Measurements from ENCODE around the gene RIPOR3. TPM values are rescaled to one million over a fixed set of nuclear protein-coding genes. Genes with fewer than 3 reads are reported as not detected.

Gene RIPOR3
- polyA plus RNA-seq, 1 donor (not counting 4 experiments of a cell fraction or from before 2014, with no cell fraction given), result 0.10 TPM

- no peak for TF ChIP-seq CTCF (optimal IDR thresholded peaks at IDR 0.05 in 1 of 3, IDR thresholded peaks at IDR 0.05 in 1 of 3, conservative IDR thresholded peaks at IDR 0.05 in 1 of 3; ENCODE audit: extremely low read depth in 1 of 3, insufficient read depth in 2 of 3, low read length in 3 of 3)
- TF ChIP-seq EZH2 (IDR thresholded peaks at IDR 0.05; ENCODE audit: low read length), result no peak
- H3K9ac ChIP-seq (ENCODE audit: control insufficient read depth, extremely low read depth, insufficient read depth, low read length), result no peak overlapping the region
- H3K79me2 ChIP-seq (ENCODE audit: control insufficient read depth, insufficient read depth, low read length), result no peaks in the 10 kb centered on the region
- peaks cover 7% of the 10 kb centered on the region for H3K4me1 ChIP-seq (ENCODE audit: control insufficient read depth, extremely low read depth, insufficient read depth, low read length)
- H3K27me3 ChIP-seq (ENCODE audit: control insufficient read depth, extremely low read depth, insufficient read depth, low read length), result peaks cover 15% of the 10 kb centered on the region
- H4K20me1 ChIP-seq (ENCODE audit: control insufficient read depth, extremely low read depth, insufficient read depth, low read length), result no peaks in the 10 kb centered on the region
- no peak overlapping the region for H3K4me3 ChIP-seq (ENCODE audit: control insufficient read depth in 2 of 3, extremely low read depth in 1 of 3, insufficient read depth in 2 of 3, low read depth in 1 of 3, low read length in 3 of 3)
- no peaks in the 10 kb centered on the region for H3K9me3 ChIP-seq (ENCODE audit: control insufficient read depth, low read depth, low read length)
- no peaks in the 10 kb centered on the region for H3K9me1 ChIP-seq (ENCODE audit: control insufficient read depth, extremely low read depth, insufficient read depth, low read length)
- DNase-seq (ENCODE audit: low read depth, low spot score) (no peak), FAIRE-seq (no peak)
- dilution Hi-C loops (cut with MboI; ENCODE audit: extremely low pct_ligation_motif_present, low sequenced_read_pairs), result no loop called here
- H3K36me3 ChIP-seq (ENCODE audit: control insufficient read depth in 2 of 2, extremely low read depth in 1 of 2, insufficient read depth in 2 of 2, low read length in 2 of 2), result no peaks in the 10 kb centered on the region
- H3K4me2 ChIP-seq (ENCODE audit: control insufficient read depth, extremely low read depth, insufficient read depth, low read depth, low read length), result no peak overlapping the region
- H2AFZ ChIP-seq (ENCODE audit: control insufficient read depth, low read length), result no peak overlapping the region
- no peak overlapping the region for H3K27ac ChIP-seq (ENCODE audit: control insufficient read depth, insufficient read depth, low read length)
Measured at GRCh38 chr20:50635014-50635557, 56.3 kb downstream of the RIPOR3 start.

GRCh38 chr20:50634191-50634590 lies 57.2 kb downstream of the RIPOR3 start:
- Histone ChIP-seq H3K4me1 (ENCODE audit: control insufficient read depth, extremely low read depth, insufficient read depth, low read length) (peaks cover 12% of the 10 kb centered on the region), H3K9ac (ENCODE audit: control insufficient read depth, extremely low read depth, insufficient read depth, low read length) (no peak overlapping the region), H3K9me1 (ENCODE audit: control insufficient read depth, extremely low read depth, insufficient read depth, low read length) (no peaks in the 10 kb centered on the region), H3K36me3 (ENCODE audit: control insufficient read depth in 2 of 2, extremely low read depth in 1 of 2, insufficient read depth in 2 of 2, low read length in 2 of 2) (no peaks in the 10 kb centered on the region), H2AFZ (ENCODE audit: control insufficient read depth, low read length) (no peak overlapping the region), H3K27me3 (ENCODE audit: control insufficient read depth, extremely low read depth, insufficient read depth, low read length) (peaks cover 15% of the 10 kb centered on the region), H3K4me3 (ENCODE audit: control insufficient read depth in 2 of 3, extremely low read depth in 1 of 3, insufficient read depth in 2 of 3, low read depth in 1 of 3, low read length in 3 of 3) (no peak overlapping the region), H3K4me2 (ENCODE audit: control insufficient read depth, extremely low read depth, insufficient read depth, low read depth, low read length) (no peak overlapping the region), H4K20me1 (ENCODE audit: control insufficient read depth, extremely low read depth, insufficient read depth, low read length) (no peaks in the 10 kb centered on the region), H3K79me2 (ENCODE audit: control insufficient read depth, insufficient read depth, low read length) (no peaks in the 10 kb centered on the region), H3K27ac (ENCODE audit: control insufficient read depth, insufficient read depth, low read length) (no peak overlapping the region), H3K9me3 (ENCODE audit: control insufficient read depth, low read depth, low read length) (no peaks in the 10 kb centered on the region)
- dilution Hi-C loops (cut with MboI; ENCODE audit: extremely low pct_ligation_motif_present, low sequenced_read_pairs), result no loop called here
- TF ChIP-seq CTCF (optimal IDR thresholded peaks at IDR 0.05 in 1 of 3, IDR thresholded peaks at IDR 0.05 in 1 of 3, conservative IDR thresholded peaks at IDR 0.05 in 1 of 3; ENCODE audit: extremely low read depth in 1 of 3, insufficient read depth in 2 of 3, low read length in 3 of 3) (no peak), EZH2 (IDR thresholded peaks at IDR 0.05; ENCODE audit: low read length) (no peak)
- no peak for FAIRE-seq
- no peak for DNase-seq (ENCODE audit: low read depth, low spot score)
